DOHH2 (cell line): Measurements from ENCODE around the gene F2R.

Experiments
- H3F3A ChIP-seq: fragments of 200-600 bp; sonication (generic), shearing (Covaris generic); 2 replicates; pipeline ENCODE4 v1.6.0; 2016; ENCODE audit warnings: antibody characterized with exemption, mild to moderate bottlenecking; ENCODE audit not compliant: control insufficient read depth, insufficient read depth
- H3K27ac ChIP-seq: fragments of 200-600 bp; sonication (generic); 2 replicates; pipeline ENCODE4 v1.5.1; 2014; ENCODE audit warnings: low read depth, mild to moderate bottlenecking, low read length, moderate library complexity
- H3K27me3 ChIP-seq: fragments of 200-600 bp; sonication (generic); 2 replicates; pipeline ENCODE4 v1.6.1; 2014; ENCODE audit warnings: mild to moderate bottlenecking, low read length, mixed read lengths; ENCODE audit not compliant: control insufficient read depth
- H3K36me3 ChIP-seq: fragments of 200-600 bp; sonication (generic); 2 replicates; pipeline ENCODE4 v1.6.1; 2014; ENCODE audit warnings: mild to moderate bottlenecking, low read length, moderate library complexity, mixed read lengths; ENCODE audit not compliant: control insufficient read depth
- H3K4me1 ChIP-seq: fragments of 200-600 bp; sonication (generic); 2 replicates; pipeline ENCODE4 v1.6.1; 2014; ENCODE audit warnings: mild to moderate bottlenecking, low read length, mixed read lengths; ENCODE audit not compliant: control insufficient read depth
- H3K4me2 ChIP-seq: fragments of 200-600 bp; sonication (generic); 2 replicates; pipeline ENCODE4 v1.6.0; 2014; ENCODE audit warnings: mild to moderate bottlenecking, low read length, moderate library complexity
- H3K4me3 ChIP-seq: fragments of 200-600 bp; sonication (generic); 2 replicates; pipeline ENCODE4 v1.5.1; 2014; ENCODE audit warnings: mild to moderate bottlenecking, low read length, mixed read lengths
- H3K79me2 ChIP-seq: fragments of 200-600 bp; sonication (generic); 2 replicates; pipeline ENCODE4 v1.6.1; 2014; ENCODE audit warnings: mild to moderate bottlenecking, low read length, mixed read lengths; ENCODE audit not compliant: control insufficient read depth
- H3K9me2 ChIP-seq: fragments of 200-600 bp; sonication (generic); replicated peaks from 2 replicates; pipeline ENCODE4 v1.6.1; 2014; ENCODE audit warnings: mild to moderate bottlenecking, low read length, mixed read lengths; ENCODE audit not compliant: control insufficient read depth
- H3K9me3 ChIP-seq: fragments of 200-600 bp; sonication (generic); 2 replicates; pipeline ENCODE4 v1.6.1; 2014; ENCODE audit warnings: antibody characterized with exemption, low read length, mixed read lengths; ENCODE audit not compliant: control insufficient read depth, insufficient read depth
- H4K20me1 ChIP-seq: fragments of 200-600 bp; sonication (generic); 2 replicates; pipeline ENCODE4 v1.6.0; 2014; ENCODE audit warnings: low read depth, mild to moderate bottlenecking, antibody characterized with exemption, low read length, moderate library complexity; ENCODE audit not compliant: control insufficient read depth, insufficient read depth
- CTCF ChIP-seq: fragments of 200-600 bp; sonication (generic); IDR thresholded peaks from one replicate; pipeline ENCODE4 v1.5.1; 2014; ENCODE audit warnings: antibody characterized with exemption, mild to moderate bottlenecking, low read depth, low read length; ENCODE audit not compliant: poor library complexity, severe bottlenecking
- EZH2phosphoT487 ChIP-seq: fragments of 200-600 bp; sonication (generic); IDR thresholded peaks from 2 replicates; pipeline ENCODE4 v1.6.1; 2017; ENCODE audit warnings: borderline replicate concordance, mild to moderate bottlenecking, antibody characterized with exemption, low read length, moderate library complexity, mixed read lengths

F2R gene

GRCh38 chr5:76716456-76717157 is 681 bp downstream of the F2R start:
- Histone ChIP-seq H3K4me1 (no peaks in the 10 kb centered on the region; the same call in 1 of the 2 replicates), H3K9me3 (no peaks in the 10 kb centered on the region), H3F3A (no peaks in the 10 kb centered on the region), H3K4me3 (no peak overlapping the region), H4K20me1 (no peaks in the 10 kb centered on the region), H3K27ac (no peak overlapping the region), H3K79me2 (no peaks in the 10 kb centered on the region), H3K9me2 (no peaks in the 10 kb centered on the region), H3K36me3 (no peaks in the 10 kb centered on the region), H3K27me3 (no peaks in the 10 kb centered on the region; the same call in 1 of the 2 replicates), H3K4me2 (no peak overlapping the region)
- TF ChIP-seq EZH2phosphoT487, result no peak

GRCh38 chr5:76717222-76718083 is 1.5 kb downstream of the F2R start:
- H3K4me1 ChIP-seq, result no peaks in the 10 kb centered on the region; the same call in 1 of the 2 replicates
- H3F3A ChIP-seq, result no peaks in the 10 kb centered on the region
- no peaks in the 10 kb centered on the region for H3K79me2 ChIP-seq
- TF ChIP-seq EZH2phosphoT487, result no peak
- TF ChIP-seq CTCF, result no peak
- no peaks in the 10 kb centered on the region for H3K36me3 ChIP-seq
- no peaks in the 10 kb centered on the region for H3K9me2 ChIP-seq
- no peaks in the 10 kb centered on the region; the same call in 1 of the 2 replicates for H3K27me3 ChIP-seq
- no peak overlapping the region for H3K4me3 ChIP-seq
- H3K27ac ChIP-seq, result no peak overlapping the region
- H3K4me2 ChIP-seq, result no peak overlapping the region
- H3K9me3 ChIP-seq, result no peaks in the 10 kb centered on the region
- no peaks in the 10 kb centered on the region for H4K20me1 ChIP-seq

- no peaks in the 10 kb centered on the region for H3K9me2 ChIP-seq
- H3K4me2 ChIP-seq, result no peak overlapping the region
- H3K36me3 ChIP-seq, result no peaks in the 10 kb centered on the region
- H3K27me3 ChIP-seq, result no peaks in the 10 kb centered on the region; the same call in 1 of the 2 replicates
- H4K20me1 ChIP-seq, result no peaks in the 10 kb centered on the region
- no peak for TF ChIP-seq CTCF
- TF ChIP-seq EZH2phosphoT487, result no peak
- no peaks in the 10 kb centered on the region for H3F3A ChIP-seq
- no peaks in the 10 kb centered on the region for H3K9me3 ChIP-seq
- H3K79me2 ChIP-seq, result no peaks in the 10 kb centered on the region
- H3K27ac ChIP-seq, result no peak overlapping the region
- H3K4me1 ChIP-seq, result no peaks in the 10 kb centered on the region; the same call in 1 of the 2 replicates
- no peak overlapping the region for H3K4me3 ChIP-seq
These were observed 2.5 kb downstream of the F2R start for GRCh38 chr5:76718381-76718832.

GRCh38 chr5:76718880-76719279 is 3.0 kb downstream of the F2R start:
- H3K4me3 ChIP-seq, result no peak overlapping the region
- no peaks in the 10 kb centered on the region for H3K36me3 ChIP-seq
- no peaks in the 10 kb centered on the region; the same call in 1 of the 2 replicates for H3K27me3 ChIP-seq
- H3K79me2 ChIP-seq, result no peaks in the 10 kb centered on the region
- no peak overlapping the region for H3K27ac ChIP-seq
- no peak overlapping the region for H3K4me2 ChIP-seq
- H3K9me2 ChIP-seq, result no peaks in the 10 kb centered on the region
- no peaks in the 10 kb centered on the region for H4K20me1 ChIP-seq
- H3K9me3 ChIP-seq, result no peaks in the 10 kb centered on the region
- TF ChIP-seq CTCF, result no peak
- no peak for TF ChIP-seq EZH2phosphoT487
- no peaks in the 10 kb centered on the region for H3F3A ChIP-seq
- no peaks in the 10 kb centered on the region; the same call in 1 of the 2 replicates for H3K4me1 ChIP-seq
